Uterus (tissue), 2 donors: ENCODE data around the gene CCDC38.

Experiments
- CTCF ChIP-seq, 4 experiments: fragments of 200-600 bp in 2 of 4; fragments of 450-650 bp in 2 of 4; sonication (generic) in 2 of 4; IDR thresholded peaks; one replicate each; pipeline ENCODE4 v1.5.1; 2016 to 2019; ENCODE audit warnings: antibody characterized with exemption in 4 of 4, mild to moderate bottlenecking in 2 of 4, moderate library complexity in 1 of 4
- POLR2A ChIP-seq, 2 donors: fragments of 450-650 bp; IDR thresholded peaks; one replicate each; pipeline ENCODE4 v1.6.1; 2016; ENCODE audit warnings: antibody characterized with exemption in 2 of 2, mild to moderate bottlenecking in 1 of 2, moderate library complexity in 1 of 2

GRCh38 chr12:95896846-95897245 lies 45.6 kb downstream of the CCDC38 start:
- no peak for TF ChIP-seq CTCF (IDR thresholded peaks at IDR 0.05)
- TF ChIP-seq POLR2A (IDR thresholded peaks at IDR 0.05) = no peak
